SH-SY5Y (cell line): ENCODE measurements around the gene MORF4L2.

ENCODE experiments used
- GATA2 ChIP-seq: IDR thresholded peaks from 2 replicates; pipeline ENCODE4 v1.6.1; 2011; ENCODE audit warnings: mild to moderate bottlenecking, low read depth, low read length
- GATA3 ChIP-seq: IDR thresholded peaks from 2 replicates; pipeline ENCODE4 v1.6.1; 2011; ENCODE audit warnings: low read depth, mild to moderate bottlenecking, low read length, moderate library complexity

- TF ChIP-seq GATA3 = no peak
- TF ChIP-seq GATA2 = no peak
Measured at GRCh38 chrX:103718120-103718519, 31.6 kb upstream of the MORF4L2 start.
